Naive B cell (primary cell): ENCODE results near the gene EXT2. TPM values are rescaled to one million over a fixed set of nuclear protein-coding genes. Genes with fewer than 3 reads are reported as not detected.
A peak's percentile ranks its signal among the peaks of the same experiment; 100 is the strongest.

Source experiments
- ATAC-seq, 2 donors: fragments of 150-1000 bp; cut with Tn5 transposase; 2 replicates each; pipeline ENCODE4 v1.10.0; 2021; ENCODE audit warnings: low read depth in 2 of 2, mild to moderate bottlenecking in 2 of 2, moderate library complexity in 2 of 2
- DNase-seq: peaks from one replicate; pipeline ENCODE4 v3.0.0; 2022
- H3K27ac Mint-ChIP-seq, 6 donors: one replicate each; pipeline ENCODE4 v1.8.0; 2020 to 2022; ENCODE audit warnings: mild to moderate bottlenecking in 6 of 6, mixed read lengths in 6 of 6, moderate library complexity in 5 of 6, inconsistent platforms in 2 of 6
- H3K27me3 Mint-ChIP-seq, 3 donors: one replicate each; pipeline ENCODE4 v1.8.0; 2021 to 2022; ENCODE audit warnings: mixed read lengths in 3 of 3, mild to moderate bottlenecking in 1 of 3
- H3K36me3 Mint-ChIP-seq, 2 donors: one replicate each; pipeline ENCODE4 v1.8.0; 2020 to 2022; ENCODE audit warnings: mixed read lengths in 2 of 2, inconsistent platforms in 1 of 2, mild to moderate bottlenecking in 1 of 2
- H3K4me1 Mint-ChIP-seq, 3 donors: one replicate each; pipeline ENCODE4 v1.8.0; 2020 to 2022; ENCODE audit warnings: mixed read lengths in 3 of 3, inconsistent platforms in 1 of 3, mild to moderate bottlenecking in 1 of 3, moderate library complexity in 1 of 3
- H3K4me3 Mint-ChIP-seq, 8 donors: one replicate each; pipeline ENCODE4 v1.8.0; 2020 to 2022; ENCODE audit warnings: mild to moderate bottlenecking in 8 of 8, mixed read lengths in 8 of 8, moderate library complexity in 8 of 8, inconsistent platforms in 2 of 8
- H3K9me3 Mint-ChIP-seq, 7 donors: one replicate each; pipeline ENCODE4 v1.8.0; 2020 to 2022; ENCODE audit warnings: mixed read lengths in 7 of 7, mild to moderate bottlenecking in 5 of 7, inconsistent platforms in 2 of 7, moderate library complexity in 1 of 7
- polyA plus RNA-seq, 6 donors: library from polyadenylated mRNA; unstranded; fragments of 300-500 nt; fragmentation: Illumina TruSeq; gene quantifications; one replicate each; pipeline ENCODE4 v1.2.3, GENCODE V29; 2021; ENCODE audit warnings: low read depth in 6 of 6

The EXT2 gene
- 10 to 100 TPM; 26.5 to 34.1 (median 29.7) TPM for polyA plus RNA-seq

DNA sequence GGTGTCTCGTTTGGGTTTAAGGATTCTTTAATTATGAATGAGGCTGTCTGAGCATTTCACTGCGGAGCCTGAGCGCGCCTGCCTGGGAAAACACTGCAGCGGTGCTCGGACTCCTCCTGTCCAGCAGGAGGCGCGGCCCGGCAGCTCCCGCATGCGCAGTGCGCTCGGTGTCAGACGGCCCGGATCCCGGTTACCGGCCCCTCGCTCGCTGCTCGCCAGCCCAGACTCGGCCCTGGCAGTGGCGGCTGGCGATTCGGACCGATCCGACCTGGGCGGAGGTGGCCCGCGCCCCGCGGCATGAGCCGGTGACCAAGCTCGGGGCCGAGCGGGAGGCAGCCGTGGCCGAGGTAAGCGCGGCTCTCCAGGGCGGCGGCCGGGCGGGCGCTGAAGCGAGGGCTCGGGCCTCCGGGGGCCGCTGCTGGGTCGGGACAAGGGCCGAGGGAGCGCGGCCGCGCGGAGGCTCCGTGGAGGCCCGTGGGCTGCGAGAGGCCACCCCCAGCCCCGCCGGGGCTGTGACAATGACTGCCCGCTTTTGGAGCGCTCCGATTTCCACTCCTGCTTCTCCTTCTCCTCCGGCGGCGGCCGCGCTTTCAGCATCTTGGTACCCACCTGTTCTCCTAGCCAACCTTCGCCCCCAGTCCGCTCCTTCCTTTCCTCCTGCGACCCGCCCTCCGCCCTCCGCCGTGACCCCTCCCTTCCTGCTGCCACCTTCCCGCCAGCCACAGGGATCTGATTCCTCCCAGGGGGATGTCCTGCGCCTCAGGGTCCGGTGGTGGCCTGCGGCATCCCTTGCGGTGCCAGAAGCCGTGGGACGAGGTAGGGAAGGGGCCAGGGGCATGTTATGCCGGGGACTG is at the start of gene EXT2:
EXT2 (plus strand) TSS at position 173 of the 854 bp plus-strand sequence. CDS start 12,035 bp downstream, outside the sequence.
- ATAC-seq = peak; percentile 93 to 94
- Mint-ChIP-seq H3K4me1 (peaks cover 14 to 41% (median 31%) of the 10 kb centered on the region in 3 donors), H3K36me3 (no peaks in the 10 kb centered on the region), H3K4me3 (peak within 1 kb of the TSS; percentile 80 to 96 (median 90)), H3K9me3 (no peaks in the 10 kb centered on the region), H3K27ac (peak within 1 kb of the TSS; percentile 66 to 89 (median 74)), H3K27me3 (no peaks in the 10 kb centered on the region)
- peak; percentile 84 for DNase-seq

DNA sequence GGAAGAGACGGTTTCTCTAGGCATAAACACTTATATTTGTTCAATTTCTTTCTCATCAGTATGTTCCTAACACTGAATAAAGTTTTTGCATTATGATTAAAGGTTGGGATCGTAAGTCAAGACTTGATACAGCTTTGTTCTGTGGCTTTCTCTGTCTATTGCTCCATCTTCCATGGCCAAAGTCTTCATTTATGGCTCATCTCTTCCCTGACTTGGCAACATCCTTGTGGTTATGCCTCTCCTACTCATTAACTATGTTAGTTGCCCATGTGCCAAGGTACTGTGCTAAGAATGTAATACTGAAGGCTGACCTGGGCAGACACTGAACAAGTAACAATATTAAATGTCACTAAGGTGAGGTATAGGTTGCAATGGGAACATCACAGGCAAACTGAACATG is 49.3 kb upstream of the EXT2 start:
- H3K4me3 Mint-ChIP-seq = no peak overlapping the region
- DNase-seq = no peak
- ATAC-seq = no peak
- H3K4me1 Mint-ChIP-seq = no peaks in the 10 kb centered on the region
- H3K9me3 Mint-ChIP-seq = peaks cover 1 to 7% (median 4%) of the 10 kb centered on the region in 7 donors
- no peak overlapping the region for H3K27ac Mint-ChIP-seq
- H3K27me3 Mint-ChIP-seq = peaks cover 18 to 28% (median 24%) of the 10 kb centered on the region in 3 donors
- H3K36me3 Mint-ChIP-seq = peaks cover 0 to 7% of the 10 kb centered on the region in 2 donors

DNA sequence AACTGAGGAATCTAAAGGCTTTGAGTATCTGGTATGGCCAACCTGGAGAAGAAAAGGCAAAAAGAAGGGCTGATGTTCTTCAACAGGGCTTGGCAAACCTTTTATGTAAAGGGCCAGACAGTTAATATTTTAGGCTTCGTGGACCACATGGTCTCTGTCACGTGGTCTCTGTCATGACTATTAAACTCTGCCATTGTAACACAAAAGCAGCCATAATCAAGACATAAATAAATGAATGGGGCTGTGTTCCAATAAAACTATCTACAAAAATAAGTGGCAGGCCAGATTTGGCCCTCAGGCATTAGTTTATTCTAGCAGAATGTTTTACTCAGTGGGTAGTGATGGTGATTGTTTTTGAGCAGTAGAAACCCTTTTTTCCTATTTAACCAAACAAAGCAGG is 48.2 kb upstream of the EXT2 start:
- Mint-ChIP-seq H3K36me3 (no peaks in the 10 kb centered on the region), H3K4me3 (no peak overlapping the region), H3K4me1 (no peaks in the 10 kb centered on the region), H3K27me3 (peaks cover 25 to 33% (median 29%) of the 10 kb centered on the region in 3 donors), H3K27ac (no peak overlapping the region), H3K9me3 (peaks cover 0 to 2% (median 0%) of the 10 kb centered on the region in 7 donors)
- ATAC-seq (no peak), DNase-seq (no peak)

DNA sequence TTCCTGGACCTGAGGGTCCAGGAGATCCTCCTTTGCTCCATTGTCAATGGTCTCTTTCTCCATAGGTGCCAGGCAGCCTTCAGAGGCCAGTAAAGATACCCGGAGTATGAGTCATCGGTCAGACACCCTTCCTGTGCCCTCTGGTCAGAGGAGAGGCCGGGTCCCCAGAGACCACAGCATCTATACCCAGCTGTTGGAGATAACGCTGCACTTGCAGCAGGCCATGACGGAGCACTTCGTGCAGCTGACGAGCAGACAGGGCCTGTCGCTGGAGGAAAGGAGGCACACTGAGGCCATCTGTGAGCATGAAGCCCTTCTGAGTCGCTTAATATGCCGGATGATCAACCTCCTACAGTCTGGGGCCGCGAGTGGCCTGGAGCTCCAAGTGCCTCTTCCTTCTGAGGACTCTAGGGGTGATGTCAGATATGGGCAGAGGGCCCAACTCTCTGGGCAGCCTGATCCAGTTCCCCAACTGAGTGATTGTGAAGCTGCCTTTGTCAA is 47.5 kb upstream of the EXT2 start, which contains the start of gene ACCSL:
ACCSL (plus strand) TSS at position 51 of the 501 bp plus-strand sequence; CDS start at position 107, 56 bp downstream.
- DNase-seq (no peak), ATAC-seq (no peak)
- H3K27ac Mint-ChIP-seq = no peak within 1 kb of the TSS
- H3K36me3 Mint-ChIP-seq = no peaks in the 10 kb centered on the region
- H3K27me3 Mint-ChIP-seq = peaks cover 29 to 34% (median 31%) of the 10 kb centered on the region in 3 donors
- no peaks in the 10 kb centered on the region for H3K9me3 Mint-ChIP-seq
- H3K4me1 Mint-ChIP-seq = no peaks in the 10 kb centered on the region
- H3K4me3 Mint-ChIP-seq = no peak within 1 kb of the TSS

DNA sequence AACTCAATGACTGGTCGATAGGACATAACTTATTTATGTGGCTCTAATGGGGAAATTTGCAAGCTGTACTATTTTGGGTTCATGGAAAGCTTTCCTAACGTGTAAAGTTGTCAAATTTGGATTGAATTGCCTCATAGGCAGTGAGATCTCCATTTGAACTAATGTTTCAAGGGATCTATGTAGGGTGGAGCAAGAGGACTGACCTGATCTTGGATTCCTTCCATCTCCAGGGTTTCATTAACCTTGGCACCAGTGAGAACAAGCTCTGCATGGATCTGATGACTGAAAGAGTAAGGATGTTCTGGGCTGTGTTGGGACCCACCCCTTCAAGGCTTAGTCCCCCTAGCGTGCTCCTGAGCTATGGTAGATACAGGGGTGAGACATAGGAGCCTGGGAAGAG is 45.6 kb upstream of the EXT2 start:
- Mint-ChIP-seq H3K27me3 (peaks cover 28 to 31% (median 29%) of the 10 kb centered on the region in 3 donors), H3K27ac (no peak overlapping the region), H3K4me3 (no peak overlapping the region), H3K9me3 (no peaks in the 10 kb centered on the region), H3K4me1 (no peaks in the 10 kb centered on the region), H3K36me3 (no peaks in the 10 kb centered on the region)
- ATAC-seq (no peak), DNase-seq (no peak)

DNA sequence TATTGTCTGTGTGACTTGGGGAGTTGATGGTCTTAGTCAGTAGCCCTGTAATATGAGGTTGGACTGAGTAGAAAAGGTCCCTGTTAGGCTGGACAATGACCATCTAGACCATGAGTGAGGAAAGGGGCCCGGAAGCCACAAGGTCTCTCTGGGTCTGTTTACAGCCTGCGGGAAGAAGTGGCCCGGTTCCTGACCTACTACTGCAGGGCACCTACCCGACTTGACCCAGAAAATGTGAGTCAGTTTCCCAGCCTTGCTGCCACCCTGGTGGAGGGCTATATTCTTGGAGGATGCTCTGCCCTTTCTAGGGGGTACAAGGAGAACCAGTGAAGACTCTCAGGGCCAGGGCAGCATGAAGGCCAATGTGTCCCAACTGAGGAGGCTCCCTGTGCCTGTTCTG is 44.3 kb upstream of the EXT2 start:
- Mint-ChIP-seq H3K9me3 (no peaks in the 10 kb centered on the region), H3K4me3 (peak overlapping the region in 1 of 8 donors; percentile 9), H3K4me1 (no peaks in the 10 kb centered on the region), H3K27ac (no peak overlapping the region), H3K36me3 (no peaks in the 10 kb centered on the region), H3K27me3 (peaks cover 26 to 34% (median 29%) of the 10 kb centered on the region in 3 donors)
- no peak for DNase-seq
- ATAC-seq = no peak

DNA sequence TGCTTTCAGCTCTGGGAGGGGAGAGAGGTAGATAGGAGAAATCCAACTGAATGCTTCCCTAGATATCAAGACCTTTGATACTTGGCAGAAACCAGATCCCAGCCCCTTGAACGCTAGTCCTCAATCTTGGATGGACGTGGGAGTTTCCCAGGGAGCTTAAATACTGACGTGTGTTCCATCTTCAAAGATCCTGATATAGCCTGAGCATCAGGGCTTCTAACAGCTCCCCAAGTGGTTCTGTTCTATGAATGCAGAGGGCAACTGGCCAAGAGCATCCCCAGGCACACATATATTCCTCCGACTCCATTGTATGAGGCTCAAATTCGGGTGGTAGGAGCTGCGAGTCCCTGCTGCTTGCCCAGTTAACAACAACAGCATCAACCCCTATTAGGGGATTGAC is 38.1 kb upstream of the EXT2 start:
- Mint-ChIP-seq H3K4me3 (no peak overlapping the region), H3K4me1 (no peaks in the 10 kb centered on the region), H3K27ac (no peak overlapping the region), H3K27me3 (peaks cover 5 to 10% (median 6%) of the 10 kb centered on the region in 3 donors), H3K36me3 (no peaks in the 10 kb centered on the region), H3K9me3 (no peaks in the 10 kb centered on the region)
- DNase-seq (no peak), ATAC-seq (no peak)

DNA sequence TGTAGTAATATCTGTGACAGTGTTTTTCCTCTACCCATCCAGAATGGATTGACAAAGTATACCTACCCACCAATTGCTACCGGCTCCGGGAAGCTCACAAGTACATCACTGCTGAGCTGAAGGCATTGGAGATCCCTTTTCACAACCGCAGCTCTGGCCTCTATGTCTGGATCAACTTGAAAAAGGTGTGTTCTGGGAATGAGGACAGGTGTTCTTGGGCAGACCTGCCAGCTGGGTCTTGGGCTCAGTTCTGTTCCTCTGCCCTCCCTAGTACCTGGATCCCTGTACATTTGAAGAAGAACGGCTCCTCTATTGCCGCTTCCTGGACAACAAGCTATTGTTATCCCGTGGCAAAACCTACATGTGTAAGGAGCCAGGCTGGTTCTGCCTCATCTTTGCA is 37.2 kb upstream of the EXT2 start:
- peaks cover 4 to 6% (median 5%) of the 10 kb centered on the region in 3 donors for H3K27me3 Mint-ChIP-seq
- ATAC-seq (no peak), DNase-seq (no peak)
- no peak overlapping the region for H3K4me3 Mint-ChIP-seq
- no peaks in the 10 kb centered on the region for H3K9me3 Mint-ChIP-seq
- H3K4me1 Mint-ChIP-seq = no peaks in the 10 kb centered on the region
- H3K27ac Mint-ChIP-seq = peak overlapping the region in 1 of 6 donors; percentile 19
- no peaks in the 10 kb centered on the region for H3K36me3 Mint-ChIP-seq

DNA sequence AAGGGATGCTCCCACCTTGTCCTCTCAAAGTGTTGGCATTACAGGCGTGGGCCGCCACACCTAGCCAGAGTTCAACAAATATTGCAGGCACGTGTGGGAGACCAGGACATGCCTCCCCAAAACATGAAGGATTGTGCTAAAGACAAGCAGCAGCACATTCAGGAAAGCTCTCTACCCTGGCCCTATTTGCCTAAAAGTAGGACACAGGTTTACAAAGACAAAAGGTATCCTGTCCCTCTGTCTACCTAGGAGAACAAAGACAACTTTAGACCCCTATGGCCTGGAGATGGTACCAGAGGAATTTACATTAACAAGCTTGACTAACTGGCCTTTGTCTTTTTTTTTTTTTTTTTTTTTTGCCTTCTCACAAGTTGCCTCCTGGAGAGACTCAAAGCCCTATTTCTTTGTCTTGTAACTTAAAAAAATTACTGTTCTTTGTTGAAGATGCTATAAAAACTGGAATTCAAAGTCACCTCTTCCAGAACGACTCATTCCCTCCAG is 30.3 kb upstream of the EXT2 start:
- no peaks in the 10 kb centered on the region for H3K36me3 Mint-ChIP-seq
- ATAC-seq (no peak), DNase-seq (no peak)
- peak overlapping the region; percentile 92 to 97 (median 94) for H3K4me3 Mint-ChIP-seq
- H3K4me1 Mint-ChIP-seq = peaks cover 17 to 41% (median 28%) of the 10 kb centered on the region in 3 donors
- H3K27ac Mint-ChIP-seq = peak overlapping the region; percentile 54 to 97 (median 93)
- H3K9me3 Mint-ChIP-seq = no peaks in the 10 kb centered on the region
- peaks cover 0 to 4% (median 0%) of the 10 kb centered on the region in 3 donors for H3K27me3 Mint-ChIP-seq

DNA sequence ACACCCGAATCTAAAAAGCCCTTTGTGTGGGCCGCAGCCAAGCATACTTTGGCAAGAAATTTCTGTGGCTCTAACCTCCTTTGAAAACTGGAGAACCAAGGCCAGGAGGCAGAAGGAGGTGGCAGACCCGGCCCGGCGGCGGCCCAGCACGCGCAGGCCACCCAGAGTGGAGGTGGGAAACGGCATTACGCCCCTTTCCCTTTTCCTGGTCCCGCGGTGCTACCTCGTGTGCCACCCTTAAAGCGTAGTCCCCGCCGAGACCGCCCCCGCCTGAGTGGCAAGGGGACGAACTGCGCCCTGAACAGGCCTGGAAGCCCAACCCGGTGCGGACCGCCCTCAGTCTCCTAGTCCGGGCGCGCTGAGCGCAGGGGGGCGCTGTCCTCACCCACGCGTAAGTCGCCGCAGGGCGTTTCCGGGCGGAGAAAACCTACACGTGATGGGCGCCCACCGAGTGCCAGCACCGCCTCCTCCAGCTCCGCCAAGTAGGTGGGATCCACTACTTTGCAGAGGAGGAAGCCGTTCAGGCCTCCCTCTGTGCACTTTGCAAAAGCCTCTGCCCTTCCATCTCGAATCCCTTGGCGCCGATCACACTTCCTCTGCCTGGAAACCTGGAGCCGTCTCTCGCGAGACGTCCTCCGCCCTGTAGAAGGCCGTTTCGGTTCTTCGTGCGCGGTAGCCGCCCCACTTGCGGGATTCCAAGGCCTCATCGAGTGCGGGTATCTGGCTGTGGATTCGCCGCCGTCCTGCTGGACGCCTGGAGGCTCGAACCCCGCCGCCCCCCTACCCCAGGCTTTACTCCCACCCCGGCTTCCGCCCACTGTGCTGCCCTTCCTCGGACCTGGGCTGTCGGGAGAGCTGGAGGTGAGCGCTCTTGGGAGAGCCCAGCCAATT is 29.4 kb upstream of the EXT2 start, which contains the start of gene ACCS:
ACCS (plus strand) TSS at position 430 of the 891 bp plus-strand sequence. CDS start 1,358 bp downstream, outside the sequence.
- Mint-ChIP-seq H3K4me1 (peaks cover 20 to 42% (median 34%) of the 10 kb centered on the region in 3 donors), H3K9me3 (no peaks in the 10 kb centered on the region), H3K36me3 (no peaks in the 10 kb centered on the region), H3K27me3 (peaks cover 0 to 4% (median 0%) of the 10 kb centered on the region in 3 donors), H3K4me3 (peak within 1 kb of the TSS; percentile 92 to 97 (median 94)), H3K27ac (peak within 1 kb of the TSS; percentile 87 to 97 (median 93))
- ATAC-seq (peak; percentile 94), DNase-seq (peak; percentile 92)

DNA sequence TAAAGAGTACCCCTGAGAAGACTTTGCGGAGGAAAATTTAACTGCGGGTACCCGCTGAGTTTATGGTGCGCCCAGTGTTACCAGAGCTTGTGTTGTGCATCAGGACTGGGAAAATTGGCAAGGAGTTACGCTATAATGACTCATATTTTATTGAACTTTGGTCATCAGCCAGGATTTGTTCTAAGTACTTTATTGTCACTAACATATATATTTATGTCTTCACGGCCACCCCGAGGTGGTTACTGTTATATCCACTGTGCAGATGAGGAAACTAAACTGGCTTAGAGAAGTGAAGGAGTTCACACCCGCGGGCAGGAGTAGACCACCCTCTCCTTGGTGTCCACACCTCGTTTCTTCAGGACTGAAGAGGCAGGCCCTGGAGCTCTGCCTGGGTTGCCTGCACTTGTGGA is 28.7 kb upstream of the EXT2 start:
- peaks cover 20 to 42% (median 34%) of the 10 kb centered on the region in 3 donors for H3K4me1 Mint-ChIP-seq

DNA sequence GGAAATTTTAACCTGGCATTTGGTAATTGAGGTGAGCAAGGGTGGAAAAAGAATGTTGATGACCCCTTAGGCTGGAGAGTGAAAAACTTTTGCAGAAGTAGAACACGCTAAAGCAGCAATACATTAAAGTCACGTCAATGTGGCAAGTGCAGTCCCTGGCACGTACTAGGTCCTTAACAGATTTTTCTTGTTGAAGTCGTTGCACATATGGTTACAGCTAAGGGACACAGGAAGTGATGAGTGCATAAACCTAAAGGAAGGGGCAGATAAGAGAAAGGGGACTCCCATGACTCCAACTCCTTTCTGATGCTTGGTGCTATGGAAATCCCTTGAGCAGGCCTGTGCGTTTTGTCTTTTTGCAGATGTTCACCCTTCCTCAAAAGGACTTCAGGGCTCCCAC is 28.2 kb upstream of the EXT2 start:
- no peak for DNase-seq
- Mint-ChIP-seq H3K27ac (peak overlapping the region in 3 of 6 donors; percentile 92 to 97 (median 93)), H3K27me3 (no peaks in the 10 kb centered on the region), H3K4me3 (peak overlapping the region; percentile 37 to 97 (median 94)), H3K9me3 (no peaks in the 10 kb centered on the region), H3K36me3 (no peaks in the 10 kb centered on the region), H3K4me1 (peaks cover 20 to 42% (median 34%) of the 10 kb centered on the region in 3 donors)
- ATAC-seq = no peak

More for the DNA sequence above, 28.7 kb upstream of the EXT2 start:
- Mint-ChIP-seq H3K27me3 (peaks cover 0 to 2% (median 0%) of the 10 kb centered on the region in 3 donors), H3K27ac (peak overlapping the region; percentile 15 to 97 (median 90)), H3K4me3 (peak overlapping the region; percentile 92 to 97 (median 94)), H3K36me3 (no peaks in the 10 kb centered on the region), H3K9me3 (no peaks in the 10 kb centered on the region)
- ATAC-seq = no peak
- DNase-seq = no peak

DNA sequence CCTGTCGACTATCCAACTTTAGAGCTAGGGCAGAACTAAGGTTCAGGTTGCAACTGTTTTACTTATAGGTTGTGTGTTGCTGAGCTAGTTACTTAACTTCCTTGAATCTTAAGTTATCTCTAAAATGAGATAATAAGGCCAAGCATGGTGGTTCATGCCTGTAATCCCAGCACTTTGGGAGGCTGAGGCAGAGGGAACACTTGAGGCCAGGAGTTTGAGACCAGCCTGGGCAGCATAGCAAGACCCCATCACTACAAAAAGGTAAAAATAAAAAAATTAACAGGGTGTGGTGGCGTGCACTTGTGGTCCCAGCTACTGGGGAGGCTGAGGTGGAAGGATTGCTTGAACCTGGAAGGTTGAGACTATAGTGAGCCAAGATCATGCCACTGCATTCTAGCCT is 27.3 kb upstream of the EXT2 start:
- Mint-ChIP-seq H3K4me3 (peak overlapping the region in 2 of 8 donors; percentile 93 to 97), H3K9me3 (no peaks in the 10 kb centered on the region), H3K4me1 (peaks cover 20 to 42% (median 34%) of the 10 kb centered on the region in 3 donors)

More for the DNA sequence above, 27.3 kb upstream of the EXT2 start:
- Mint-ChIP-seq H3K36me3 (no peaks in the 10 kb centered on the region), H3K27ac (no peak overlapping the region), H3K27me3 (no peaks in the 10 kb centered on the region)
- DNase-seq (no peak), ATAC-seq (no peak)
